CD4-positive, alpha-beta T cell treated with Interleukin-12 subunit alpha and Interleukin-12 subunit beta, for 1 hour (primary cell): ENCODE data around the gene C1orf122.
"Not testable (repeated sequence)": the region's sequence is repeated elsewhere in the genome, so short reads cannot be mapped to it uniquely, and the experiment has no call there.

Experiments
- DNase-seq: peaks from one replicate; pipeline ENCODE4 v3.0.0-alpha.2; 2020

The C1orf122 gene

DNA sequence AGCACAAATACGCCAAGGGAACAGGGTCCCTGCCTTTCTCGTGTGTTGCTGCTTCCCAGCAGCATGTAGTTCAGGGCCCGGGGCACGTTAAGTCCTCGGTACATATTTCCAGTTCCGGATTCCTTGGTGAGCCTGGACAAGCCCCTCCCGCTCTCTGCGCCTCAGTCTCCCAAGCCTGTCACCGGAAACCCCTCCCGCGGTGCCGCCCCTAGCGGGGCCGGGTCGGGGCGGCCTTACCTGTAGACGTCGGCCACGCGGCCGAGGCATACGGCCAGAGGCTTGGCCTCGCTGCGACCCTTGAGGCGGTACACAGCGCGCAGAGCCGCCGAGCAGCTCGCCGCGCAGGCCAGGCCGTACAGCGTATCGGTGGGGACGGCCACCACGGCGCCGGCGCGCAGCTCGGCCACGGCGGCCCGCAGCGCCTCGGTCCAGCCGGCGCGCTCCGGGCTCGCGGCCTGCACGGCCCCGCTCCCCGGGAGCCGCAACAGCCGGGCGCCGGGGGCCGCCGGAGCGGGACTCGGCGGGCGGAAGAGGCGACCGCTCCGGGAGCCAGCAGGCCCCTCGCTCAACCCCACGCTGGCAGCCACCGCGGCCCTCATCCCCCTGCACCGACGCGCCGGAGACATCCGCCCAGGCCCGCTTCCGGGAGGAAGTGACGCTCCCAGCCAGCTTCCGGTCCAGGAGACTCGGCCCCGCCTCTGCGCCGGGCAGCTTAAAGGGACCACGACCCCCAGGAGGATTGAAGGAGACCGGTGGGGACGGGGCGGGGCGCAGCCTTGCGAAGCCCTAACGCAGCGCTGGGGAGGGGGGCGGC is at the start of gene C1orf122, which contains the start of gene YRDC:
Gene C1orf122, plus strand, starts transcription at position 236 of the 814 bp plus-strand sequence. CDS start 615 bp downstream, outside the sequence.
Gene YRDC, minus strand, starts transcription at position 654 of the 814 bp plus-strand sequence. Its CDS starts 28 bp downstream, at position 626.
- DNase-seq: peak; percentile 93

DNA sequence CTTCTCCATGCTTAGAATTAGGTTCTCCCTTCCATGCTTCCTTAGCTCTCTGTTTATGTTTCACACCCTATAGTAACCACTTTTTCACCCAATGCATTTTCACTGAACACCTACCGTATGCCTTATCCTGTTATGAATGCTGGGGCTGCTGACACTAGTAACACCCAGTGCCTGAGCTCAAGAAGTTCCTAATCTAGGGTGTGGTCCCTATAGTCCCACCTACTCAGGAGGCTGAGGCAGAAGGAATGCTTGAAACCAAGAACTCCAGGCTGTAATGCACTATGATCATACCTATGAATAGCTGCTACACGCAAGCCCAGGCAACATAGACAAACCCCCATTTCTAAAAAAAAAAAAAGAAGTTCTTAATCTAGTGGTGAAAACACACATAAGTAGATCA is 48.1 kb upstream of the C1orf122 start:
- DNase-seq: no peak

DNA sequence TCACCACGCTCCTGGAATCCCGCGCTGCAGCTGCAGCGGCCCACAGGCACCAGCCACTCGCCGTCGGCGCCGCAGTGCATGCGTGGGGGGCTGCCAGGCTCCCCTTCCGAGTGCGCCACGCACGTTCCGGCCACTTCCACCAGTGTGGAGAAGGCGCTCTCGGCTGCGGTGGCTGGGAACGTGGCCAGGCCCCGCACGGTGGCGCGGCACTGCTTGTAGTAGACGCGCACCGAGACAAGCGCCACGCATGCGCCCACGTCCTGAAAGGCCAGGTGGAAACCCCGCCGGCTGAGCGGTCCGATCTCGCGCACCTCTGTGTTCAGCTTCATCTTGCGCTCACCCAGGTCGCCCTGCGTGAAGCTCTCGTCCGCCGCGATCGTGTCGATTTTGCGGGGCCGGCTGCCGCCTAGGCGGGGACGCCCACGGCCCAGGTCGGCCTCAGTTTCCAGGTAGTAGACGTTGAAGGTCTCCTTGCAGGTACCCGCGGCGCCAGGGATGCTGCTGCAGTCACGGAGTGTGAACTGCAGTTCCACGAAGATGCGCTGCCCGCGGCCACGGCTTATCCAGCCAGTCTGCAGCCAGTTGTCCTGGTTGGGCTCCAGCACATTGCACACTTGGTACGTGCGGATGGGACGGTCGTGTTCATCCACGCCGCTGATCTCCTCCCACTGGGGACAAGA is 46.0 kb upstream of the C1orf122 start:
- DNase-seq: no peak

DNA sequence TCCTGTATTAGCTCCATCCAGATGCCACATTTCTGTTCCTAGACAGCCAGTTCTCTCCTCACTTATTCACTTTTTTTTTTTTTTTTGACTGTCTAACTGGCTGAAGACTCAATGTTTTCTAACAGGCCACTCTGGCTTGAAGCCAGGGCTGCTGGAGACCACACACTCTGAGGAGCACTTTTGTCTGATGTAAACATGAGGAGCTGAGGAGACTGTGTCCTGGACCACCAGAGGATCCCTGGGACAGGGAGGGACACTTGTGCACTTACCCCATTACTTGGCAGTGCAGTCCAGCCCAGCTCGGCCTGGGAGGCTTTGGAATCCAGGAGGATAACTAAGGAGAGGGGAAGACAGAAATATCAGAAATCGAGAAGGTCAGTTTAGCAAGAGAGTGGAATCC is 45.1 kb upstream of the C1orf122 start:
- no peak for DNase-seq

DNA sequence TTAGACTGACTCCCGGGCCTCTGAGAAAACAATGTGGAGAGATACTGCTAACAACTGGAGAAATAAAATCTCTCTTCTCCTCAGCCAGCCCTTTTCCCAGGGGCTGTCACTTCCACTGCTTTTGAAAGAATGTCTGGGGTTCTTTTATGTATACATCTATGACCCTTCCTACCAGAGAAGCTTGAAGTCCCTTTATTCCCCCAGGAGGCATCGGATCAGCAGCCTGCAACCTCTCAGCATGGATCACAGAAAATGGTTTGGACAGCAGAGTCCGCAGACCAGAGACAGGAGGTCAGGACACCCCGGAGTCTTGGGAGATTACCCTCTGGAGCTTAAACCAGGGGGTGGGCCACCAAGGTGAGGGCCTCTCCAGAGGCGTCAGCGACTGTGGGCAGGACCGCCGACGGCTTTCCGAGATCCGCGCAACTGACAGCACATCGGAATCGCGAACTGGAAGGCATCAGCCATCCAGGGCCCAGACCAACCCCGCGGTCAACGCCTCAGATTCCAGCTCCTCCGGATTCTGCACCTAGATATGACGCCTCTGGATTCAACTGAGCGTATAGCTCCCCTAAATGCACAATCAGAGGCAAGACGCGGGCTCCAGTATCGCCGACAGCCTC is 43.7 kb upstream of the C1orf122 start:
- no peak for DNase-seq

DNA sequence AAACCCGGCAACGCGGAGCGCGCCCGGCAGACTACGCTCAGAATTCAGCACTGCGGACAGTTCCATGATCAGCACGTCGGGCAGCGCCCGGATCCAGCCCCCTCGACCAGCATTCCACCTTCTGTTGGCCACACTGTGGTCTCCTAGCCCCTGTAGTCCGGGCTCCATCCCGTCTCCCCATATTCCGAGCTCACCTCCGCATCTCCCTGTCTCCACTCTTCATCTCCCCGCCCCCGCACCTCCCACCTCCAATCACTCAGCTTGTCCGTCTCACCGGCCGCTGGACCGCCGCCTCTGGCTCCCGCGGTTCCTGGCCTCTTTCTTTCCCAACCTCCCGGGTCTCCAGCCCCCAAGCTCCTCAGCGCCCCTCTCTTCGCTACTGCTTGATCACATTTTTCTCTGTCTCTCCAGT is 43.2 kb upstream of the C1orf122 start:
- peak; percentile 9 for DNase-seq

DNA sequence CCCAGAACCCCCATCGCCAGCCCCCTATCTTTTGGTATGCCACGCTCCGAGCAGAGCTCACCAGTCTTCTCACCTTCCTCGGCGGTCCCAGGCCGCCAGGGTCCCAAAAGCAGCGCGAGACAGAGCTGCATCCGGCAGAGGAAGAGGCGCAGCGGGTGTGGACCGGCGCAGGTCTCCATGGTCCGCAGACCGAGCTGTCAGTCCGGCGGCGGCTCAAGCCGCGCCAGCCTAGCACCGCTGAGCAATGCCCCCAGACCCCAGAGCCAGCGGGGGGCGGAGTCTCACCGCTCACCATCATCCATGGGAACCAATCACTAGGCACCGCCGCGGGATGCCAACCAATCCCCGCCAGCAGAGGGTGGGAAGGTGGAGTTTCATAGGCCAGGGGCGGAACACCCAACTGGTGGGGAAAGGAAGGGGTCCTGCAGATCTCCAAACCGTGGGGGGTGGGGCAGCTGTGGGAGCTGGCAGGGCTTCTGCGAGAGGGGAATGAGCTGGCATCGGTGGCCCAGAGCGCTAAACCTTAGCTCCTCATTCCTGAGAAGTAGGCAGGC is 42.6 kb upstream of the C1orf122 start, which contains the start of gene EPHA10:
Gene EPHA10, minus strand, starts transcription at position 233 of the 554 bp plus-strand sequence. Its CDS starts 54 bp downstream, at position 179.
- no peak for DNase-seq

DNA sequence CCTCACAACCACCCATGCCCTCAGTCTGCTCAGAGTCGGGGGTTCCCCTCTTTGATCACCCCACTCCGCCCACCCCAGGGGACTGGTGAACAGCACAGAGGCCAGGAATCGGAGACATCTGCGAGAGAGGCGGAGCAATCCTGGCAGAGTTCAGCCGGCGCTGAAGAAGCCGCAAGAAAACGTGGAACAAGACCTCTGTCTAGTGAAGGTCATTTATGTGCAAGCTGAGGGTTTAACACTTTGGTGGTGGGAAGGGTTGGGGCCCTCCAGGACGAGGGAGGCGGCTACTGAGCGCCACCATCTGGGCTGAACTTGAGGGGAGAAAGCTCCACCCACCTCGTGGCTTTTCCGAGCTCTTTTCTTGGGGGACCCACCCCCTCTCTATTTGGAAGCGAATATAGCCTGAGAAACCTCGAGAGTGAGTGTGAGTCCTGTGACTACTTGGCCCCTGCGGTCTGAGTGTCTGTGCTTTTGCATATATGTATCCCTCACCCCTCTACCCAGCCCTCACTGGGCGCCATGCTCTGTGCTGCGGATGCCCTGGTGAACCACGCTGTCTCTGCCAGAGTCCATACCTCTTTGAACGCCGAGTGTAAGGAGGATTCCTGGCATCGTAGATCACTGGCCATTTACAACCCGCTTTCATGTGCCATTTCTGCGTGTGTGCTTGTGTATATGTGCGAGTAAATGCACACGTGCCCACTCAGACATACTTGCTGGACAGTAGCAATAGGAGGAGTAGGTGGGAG is 41.5 kb upstream of the C1orf122 start:
- no peak for DNase-seq

DNA sequence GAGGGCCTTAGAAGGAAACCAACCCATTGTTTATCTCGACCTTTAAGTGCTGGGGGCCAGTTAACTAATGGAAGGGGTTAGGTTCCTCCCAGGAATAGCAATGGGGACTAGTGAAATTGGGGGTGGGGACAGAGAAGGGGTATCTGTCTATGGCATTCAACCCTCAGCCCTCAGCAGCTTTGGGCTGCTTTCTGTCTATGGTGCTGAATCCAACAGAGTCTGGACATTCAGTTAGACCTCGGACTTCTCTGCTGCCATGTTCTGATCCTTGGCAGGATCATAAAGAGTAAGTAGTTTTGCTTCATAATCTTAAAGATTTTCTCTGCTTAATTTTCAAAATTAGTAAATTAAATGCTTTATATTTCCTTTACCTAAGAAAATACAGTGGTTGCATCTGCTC is 40.1 kb upstream of the C1orf122 start:
- no peak for DNase-seq

DNA sequence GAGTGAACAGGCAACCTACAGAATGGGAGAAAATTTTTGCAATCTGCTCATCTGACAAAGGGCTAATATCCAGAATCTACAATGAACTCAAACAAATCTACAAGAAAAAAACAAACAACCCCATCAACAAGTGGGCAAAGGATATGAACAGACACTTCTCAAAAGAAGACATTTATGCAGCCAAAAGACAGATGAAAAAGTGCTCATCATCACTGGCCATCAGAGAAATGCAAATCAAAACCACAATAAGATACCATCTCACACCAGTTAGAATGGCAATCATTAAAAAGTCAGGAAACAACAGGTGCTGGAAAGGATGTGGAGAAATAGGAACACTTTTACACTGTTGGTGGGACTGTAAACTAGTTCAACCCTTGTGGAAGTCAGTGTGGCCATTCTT is 36.1 kb upstream of the C1orf122 start:
- not testable (repeated sequence) for DNase-seq

DNA sequence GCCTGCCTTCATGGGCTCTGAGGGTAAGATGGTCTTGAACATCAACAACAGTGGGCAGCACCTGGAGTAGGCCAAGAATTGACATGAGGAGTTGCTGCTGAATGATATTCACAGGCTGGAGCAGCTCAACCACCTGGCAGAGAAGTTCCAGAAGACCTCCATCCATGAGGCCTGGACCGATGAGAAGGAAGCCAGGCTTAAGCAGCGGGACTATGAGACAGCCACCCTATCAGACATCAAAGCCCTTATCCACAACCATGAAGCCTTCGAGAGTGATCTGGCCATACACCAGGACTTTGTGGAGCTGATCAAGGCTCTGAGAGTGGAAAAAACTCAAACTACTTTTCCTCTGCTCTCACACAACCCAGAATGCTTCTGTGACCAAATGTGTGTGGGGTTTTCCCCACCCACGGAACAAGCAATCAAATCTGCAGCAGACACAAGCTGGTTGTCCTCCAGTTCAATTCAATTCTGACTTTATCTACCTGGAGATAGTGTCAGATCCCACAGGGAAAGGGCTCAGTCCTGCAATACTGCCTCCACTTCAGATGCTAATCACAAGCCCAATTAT is 30.6 kb upstream of the C1orf122 start:
- DNase-seq: no peak

DNA sequence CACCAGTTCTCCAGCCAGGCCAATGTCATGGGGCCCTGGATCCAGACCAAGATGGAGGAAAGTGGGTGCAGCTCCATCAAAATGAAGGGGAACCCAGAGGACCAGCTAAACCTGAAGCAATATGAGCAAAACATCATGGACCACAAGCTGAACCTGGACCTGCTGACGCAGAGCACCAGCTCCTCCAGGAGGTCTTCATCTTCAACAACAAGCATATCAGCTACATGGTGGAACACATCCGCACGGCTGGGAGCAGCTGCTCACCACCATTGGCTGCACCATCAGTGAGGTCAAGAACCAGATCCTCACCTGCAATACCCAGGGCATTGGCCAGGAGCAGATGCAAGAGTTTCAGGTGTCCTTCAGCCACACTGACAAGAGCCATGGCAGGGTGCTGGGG is 28.9 kb upstream of the C1orf122 start:
- DNase-seq: no peak

DNA sequence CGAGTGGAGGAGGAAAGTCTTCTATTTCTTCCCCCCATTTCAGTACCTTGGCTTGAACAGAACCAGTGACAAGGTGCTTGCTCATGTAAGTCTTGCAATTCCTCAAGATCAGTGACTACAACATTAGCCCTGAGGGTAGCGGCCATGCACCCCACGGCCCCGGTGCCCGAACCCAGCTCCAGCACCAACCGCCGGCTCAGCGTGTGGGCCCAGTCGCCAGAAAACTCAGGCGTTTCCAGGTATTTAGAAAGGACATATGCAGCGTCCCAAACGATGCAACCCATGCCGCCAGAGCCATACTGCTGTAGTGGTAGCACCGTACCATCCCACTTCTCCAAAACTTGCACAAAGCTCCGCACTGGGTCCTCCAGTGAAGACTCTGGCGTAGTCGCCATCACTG is 25.1 kb upstream of the C1orf122 start:
- no peak for DNase-seq

DNA sequence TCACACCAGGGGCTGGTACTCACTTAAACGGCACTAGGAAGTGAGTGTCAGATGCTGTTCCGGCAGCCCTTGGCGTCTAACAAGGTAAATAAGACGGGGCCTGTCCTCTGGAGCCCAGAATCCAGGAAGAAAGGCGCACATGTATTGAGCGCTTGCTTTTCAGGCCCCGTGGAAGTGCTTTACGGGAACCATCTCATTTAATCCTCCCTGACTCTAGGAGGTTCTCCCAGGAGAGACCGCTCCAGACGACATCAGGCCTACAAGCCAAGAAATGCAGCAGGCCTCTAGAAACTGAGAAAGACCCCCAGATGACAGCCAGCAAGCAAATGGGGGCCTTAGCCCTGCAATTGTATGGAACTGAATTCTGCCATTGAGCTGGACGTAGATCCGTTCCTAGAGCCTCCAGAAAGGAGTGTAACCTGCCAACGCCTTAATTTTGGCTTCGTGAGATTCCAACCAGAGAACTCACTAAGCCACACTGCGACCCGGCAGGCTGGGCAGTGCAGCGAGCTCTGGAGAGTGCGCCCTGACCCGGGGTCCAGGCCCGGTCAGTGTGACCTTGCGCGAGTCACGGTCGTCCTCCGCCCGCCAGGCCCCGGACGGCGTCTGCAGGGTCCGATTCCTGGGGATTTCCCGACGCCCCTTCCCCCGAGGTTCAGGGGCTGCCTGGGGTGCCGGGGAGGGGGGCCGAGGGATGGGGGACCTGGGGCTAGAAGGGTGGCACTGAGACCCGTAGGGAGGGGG is 14.5 kb upstream of the C1orf122 start:
- no peak for DNase-seq

DNA sequence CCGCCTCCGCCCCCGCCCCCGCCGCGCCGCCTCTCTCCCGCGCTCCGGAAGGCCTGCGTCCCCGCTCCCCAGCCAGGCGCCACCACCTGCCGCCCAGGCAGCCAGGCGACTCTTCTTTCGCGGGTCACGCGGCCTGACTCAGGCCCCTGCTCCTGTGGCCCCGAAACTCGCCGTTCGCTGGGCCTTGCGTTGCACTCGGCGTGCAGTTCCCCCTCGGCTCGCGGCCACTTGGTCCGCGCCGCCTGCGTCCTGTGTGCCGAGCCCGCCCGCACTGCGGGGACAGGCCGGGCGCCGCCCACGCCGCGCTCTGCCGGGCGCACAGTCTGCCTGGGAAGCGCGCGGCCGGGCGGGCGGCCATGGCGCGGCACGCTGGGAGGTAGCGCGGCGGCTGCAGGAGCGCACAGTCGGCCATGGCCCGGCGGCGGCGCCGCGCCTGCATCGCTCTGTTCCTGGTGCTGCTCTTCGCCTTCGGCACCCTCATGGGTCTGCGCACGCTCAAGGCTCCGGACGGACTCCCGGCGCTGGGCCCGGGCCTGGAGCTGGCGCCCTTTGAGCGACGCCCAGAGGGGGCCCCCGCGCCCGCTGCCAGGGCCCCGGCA is 13.7 kb upstream of the C1orf122 start, which contains the start of gene MANEAL:
Gene MANEAL, plus strand, starts transcription at position 75 of the 599 bp plus-strand sequence. Its CDS starts 336 bp downstream, at position 411.
- DNase-seq: peak; percentile 31

DNA sequence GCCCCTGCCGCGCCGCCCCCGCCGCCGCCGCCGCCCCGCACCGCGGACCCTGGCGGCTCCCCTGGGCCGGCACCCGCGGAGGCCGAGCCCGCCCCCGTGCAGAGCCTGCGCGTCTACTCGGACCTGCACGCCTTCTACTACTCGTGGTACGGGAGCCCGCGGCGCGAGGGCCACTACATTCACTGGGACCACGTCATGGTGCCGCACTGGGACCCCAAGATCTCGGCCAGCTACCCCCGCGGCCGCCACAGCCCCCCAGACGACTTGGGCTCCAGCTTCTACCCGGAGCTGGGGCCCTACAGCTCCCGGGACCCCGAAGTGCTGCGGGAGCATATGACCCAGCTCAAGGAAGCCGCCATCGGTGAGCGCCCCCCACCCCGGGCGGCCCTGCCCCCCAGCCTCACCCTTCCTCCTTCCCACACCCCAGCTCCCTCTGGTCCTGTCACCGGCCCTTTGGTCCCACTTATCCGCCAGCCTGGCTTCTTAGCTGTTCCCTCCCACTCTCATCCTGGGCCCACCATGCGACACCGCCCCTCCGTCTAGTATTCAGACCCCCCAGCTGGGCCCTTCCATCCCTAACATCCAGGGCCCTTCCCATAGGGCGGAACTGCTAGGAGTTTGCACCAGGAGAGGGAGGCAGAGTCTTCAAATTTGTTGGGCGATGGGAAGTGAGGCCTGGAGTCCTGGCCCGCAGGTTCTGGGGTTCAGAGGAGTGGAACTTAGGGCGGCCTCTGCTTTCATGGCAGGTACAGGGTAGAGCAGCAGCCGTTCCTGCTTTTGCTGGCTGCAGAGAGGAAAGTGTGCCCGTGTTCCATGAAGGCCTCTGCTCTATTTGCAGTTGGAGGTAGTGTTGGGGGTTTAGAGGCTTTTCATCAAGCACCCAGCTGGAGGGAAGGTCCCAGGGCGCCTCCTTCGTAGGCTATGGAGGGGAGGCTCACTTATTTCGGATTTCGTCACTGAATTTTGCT is 12.9 kb upstream of the C1orf122 start:
- DNase-seq: no peak

DNA sequence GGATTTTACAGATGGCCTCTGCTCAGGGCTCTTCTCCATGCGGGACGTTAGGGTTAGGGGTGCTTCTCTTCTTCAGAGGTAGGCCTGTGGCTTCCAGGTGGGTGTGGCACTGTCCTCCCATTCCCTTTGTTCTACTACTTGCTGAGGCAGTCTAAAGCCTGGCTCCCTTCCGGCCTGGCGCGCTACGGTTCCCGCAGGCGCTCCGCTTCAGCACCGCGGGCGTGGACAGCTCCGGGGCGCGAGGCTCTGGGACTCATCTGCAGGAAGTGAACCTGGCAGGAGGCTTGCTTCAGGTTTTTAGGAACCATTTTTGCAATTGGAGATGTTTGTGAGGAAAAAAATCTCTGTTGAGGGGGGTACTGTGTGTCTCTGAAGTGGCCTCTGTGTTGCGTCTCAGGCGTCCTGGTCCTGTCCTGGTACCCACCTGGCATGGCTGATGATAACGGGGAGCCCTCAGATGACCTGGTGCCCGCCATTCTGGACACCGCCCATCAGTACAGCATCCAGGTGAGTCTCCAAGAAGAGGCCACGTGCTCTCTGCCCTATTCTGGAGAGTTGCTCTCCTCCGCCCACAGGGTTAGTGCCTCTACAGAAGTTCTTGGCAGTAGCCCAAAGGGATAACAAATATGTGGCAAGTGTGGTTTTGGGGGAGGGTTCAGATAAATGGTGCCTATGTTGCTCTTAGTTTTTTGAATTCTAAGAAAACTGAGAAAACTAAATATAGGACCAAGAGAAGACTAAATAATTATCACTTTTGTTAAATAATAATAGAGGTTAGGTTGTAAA is 12.1 kb upstream of the C1orf122 start:
- DNase-seq: peak; percentile 33

DNA sequence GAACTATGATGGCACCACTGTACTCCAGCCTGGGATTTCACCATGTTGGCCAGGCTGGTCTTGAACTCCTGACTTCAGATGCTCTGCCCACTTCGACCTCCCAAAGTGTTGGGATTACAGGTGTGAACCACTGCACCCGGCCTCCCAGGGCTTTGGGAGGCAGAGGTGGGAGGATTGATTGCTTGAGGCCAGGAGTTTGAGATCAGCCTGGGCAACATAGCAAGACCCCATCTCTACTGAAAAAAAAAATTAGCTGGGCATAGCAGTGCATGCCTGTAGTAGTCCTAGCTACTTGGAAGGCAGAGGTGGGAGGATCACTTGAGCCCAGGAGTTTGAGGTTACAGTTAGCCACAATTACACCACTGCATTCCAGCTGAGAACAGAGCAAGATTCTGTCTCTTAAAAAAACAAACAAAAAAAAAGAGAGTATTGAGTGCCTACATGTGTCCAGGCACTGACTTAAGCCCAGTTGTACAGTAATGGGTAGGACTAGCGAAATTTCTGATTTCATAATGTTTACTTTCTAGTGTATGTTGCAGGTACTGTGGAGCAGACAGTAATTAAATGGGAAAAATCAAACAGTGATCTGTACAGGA is 9.7 kb upstream of the C1orf122 start:
- DNase-seq: no peak
